NOMO-1 (cell line): ENCODE measurements around the gene KARS1.

Source experiments
- DNase-seq, 2 experiments: peaks; one replicate each; lab custom pipeline; 2025; ENCODE audit not compliant: unreplicated experiment in 2 of 2; lab: John Stamatoyannopoulos, UW

KARS1 gene

GRCh38 chr16:75588716-75589115, 58.7 kb downstream of the KARS1 start:
- no peak for DNase-seq

GRCh38 chr16:75584108-75584507, 63.4 kb downstream of the KARS1 start:
- DNase-seq = peak; percentile 14 to 28

- DNase-seq = peak; percentile 67 to 73
These were observed 68.1 kb downstream of the KARS1 start for GRCh38 chr16:75579281-75579834.

- peak in 1 of 2 experiments; percentile 29 for DNase-seq
These were observed 68.7 kb downstream of the KARS1 start for GRCh38 chr16:75578725-75579124.

- no peak for DNase-seq
These were observed 69.3 kb downstream of the KARS1 start for GRCh38 chr16:75578212-75578611.
